Heart left ventricle (tissue), 13 donors: ENCODE results near the gene AACS.

Experiments used
- CTCF ChIP-seq, 12 donors: fragments of 200-600 bp; sonication (generic) in 4 of 12; IDR thresholded peaks; one replicate each; pipeline versions ENCODE4 v1.5.0 to v1.8.0; 2018 to 2022; ENCODE audit warnings: antibody characterized with exemption in 12 of 12, mild to moderate bottlenecking in 5 of 12
- POLR2A ChIP-seq, 2 donors: fragments of 450-650 bp; IDR thresholded peaks; one replicate each; pipeline ENCODE4 v1.6.1; 2017; ENCODE audit warnings: antibody characterized with exemption in 2 of 2, mild to moderate bottlenecking in 2 of 2, moderate library complexity in 2 of 2
- donor health status: ischemic (EF 13 %, LVEDD 7.1; RV severe dilation, severe dysfunction).
- donor health status: DM: no; HTN: yes; CAD: no.
- donor health status: DM: no; HTN: no; CAD: no.
- donor health status: ischemic (EF 25% LVEDD 6.9; RV normal size, moderate dysfunction).
- donor health status: ischemic (EF 25% LVEDD 5.7; RV mildly dilated, moderate dysfunction).
- donor health status: ischemic (EF 35%, LVEDD 5.7; RV mildly dilated, moderate dysfunction).
- donor health status: nonischemic (EF 11% LVEDD 7.7; RV severe dilation, severe dysfunction).
- donor health status: DM: yes; HTN: yes; CAD: no.
- donor health status: PGD.
- donor health status: ischemic (EF 29% LVEDD 5.4; RV normal size, mild dysfunction).
- donor health status: nonischemic (EF 23%, LVEDD 6.1; RV moderate dilation, normal function).

GRCh38 chr12:125083072-125083471 lies 17.8 kb downstream of the AACS start:
- TF ChIP-seq CTCF (IDR thresholded peaks at IDR 0.05), result no peak
- TF ChIP-seq POLR2A (IDR thresholded peaks at IDR 0.05), result no peak
